ENCODE measurements around the gene CFAP99.
"Not testable (repeated sequence)": the region's sequence is repeated elsewhere in the genome, so short reads cannot be mapped to it uniquely, and the experiment has no call there.

Gene CFAP99

GRCh38 chr4:2428496-2429213 lies 9.9 kb downstream of the CFAP99 start:
- H3K4me3 ChIP-seq (ENCODE audit: low read length), result no peak overlapping the region
- no peak for DNase-seq (ENCODE audit: low read depth)
- no peak for TF ChIP-seq CTCF (IDR thresholded peaks at IDR 0.05; ENCODE audit: insufficient read depth, low read depth, low read length, missing control alignments)

GRCh38 chr4:2429945-2430757 lies 11.4 kb downstream of the CFAP99 start:
- H3K4me3 ChIP-seq (ENCODE audit: low read length), result not testable (repeated sequence)
- DNase-seq (ENCODE audit: low read depth), result peak; percentile 10

GRCh38 chr4:2432004-2432403 lies 13.2 kb downstream of the CFAP99 start:
- DNase-seq (ENCODE audit: low read depth), result no peak
- TF ChIP-seq CTCF (IDR thresholded peaks at IDR 0.05; ENCODE audit: insufficient read depth, low read depth, low read length, missing control alignments), result no peak
- no peak overlapping the region for H3K4me3 ChIP-seq (ENCODE audit: low read length)

- DNase-seq (ENCODE audit: low read depth), result no peak
- no peak for TF ChIP-seq CTCF (IDR thresholded peaks at IDR 0.05; ENCODE audit: insufficient read depth, low read depth, low read length, missing control alignments)
- H3K4me3 ChIP-seq (ENCODE audit: low read length), result no peak overlapping the region
These were observed 14.3 kb downstream of the CFAP99 start for GRCh38 chr4:2432991-2433530.

- no peak overlapping the region for H3K4me3 ChIP-seq (ENCODE audit: low read length)
- no peak for DNase-seq (ENCODE audit: low read depth)
- no peak for TF ChIP-seq CTCF (IDR thresholded peaks at IDR 0.05; ENCODE audit: insufficient read depth, low read depth, low read length, missing control alignments)
These were observed 15.0 kb downstream of the CFAP99 start for GRCh38 chr4:2433609-2434350.

GRCh38 chr4:2434420-2434819 lies 15.7 kb downstream of the CFAP99 start:
- DNase-seq (ENCODE audit: low read depth), result no peak
- no peak overlapping the region for H3K4me3 ChIP-seq (ENCODE audit: low read length)
- no peak for TF ChIP-seq CTCF (IDR thresholded peaks at IDR 0.05; ENCODE audit: insufficient read depth, low read depth, low read length, missing control alignments)

GRCh38 chr4:2436301-2436700 lies 17.5 kb downstream of the CFAP99 start:
- no peak for DNase-seq (ENCODE audit: low read depth)
- TF ChIP-seq CTCF (IDR thresholded peaks at IDR 0.05; ENCODE audit: insufficient read depth, low read depth, low read length, missing control alignments), result no peak
- no peak overlapping the region for H3K4me3 ChIP-seq (ENCODE audit: low read length)

Measured in epithelial cell of esophagus (primary cell).